Chondrocyte (in vitro differentiated cells): ENCODE measurements around the gene RDH13. TPM values are rescaled to one million over a fixed set of nuclear protein-coding genes. Genes with fewer than 3 reads are reported as not detected.
A peak's percentile ranks its signal among the peaks of the same experiment; 100 is the strongest.
"Not testable (repeated sequence)": the region's sequence is repeated elsewhere in the genome, so short reads cannot be mapped to it uniquely, and the experiment has no call there.

Source experiments
- DNase-seq: peaks from one replicate; pipeline ENCODE4 v3.0.0; 2021; ENCODE audit warnings: mixed read lengths, low spot score
- H3K27ac Mint-ChIP-seq: one replicate; pipeline ENCODE4 v1.8.0; 2021; ENCODE audit warnings: mild to moderate bottlenecking, moderate library complexity, mixed read lengths; ENCODE audit not compliant: unreplicated experiment
- H3K27me3 Mint-ChIP-seq: 2 replicates; pipeline ENCODE4 v1.8.0; 2021; ENCODE audit warnings: low read depth, mixed read lengths
- H3K36me3 Mint-ChIP-seq: 2 replicates; pipeline ENCODE4 v1.8.0; 2021; ENCODE audit warnings: low read depth, mixed read lengths
- H3K4me1 Mint-ChIP-seq: 2 replicates; pipeline ENCODE4 v1.8.0; 2021; ENCODE audit warnings: low read depth, mild to moderate bottlenecking, mixed read lengths
- H3K4me3 Mint-ChIP-seq: one replicate; pipeline ENCODE4 v1.8.0; 2021; ENCODE audit warnings: mild to moderate bottlenecking, moderate library complexity, mixed read lengths; ENCODE audit not compliant: unreplicated experiment
- H3K9me3 Mint-ChIP-seq: 2 replicates; pipeline ENCODE4 v1.8.0; 2021; ENCODE audit warnings: low read depth, mixed read lengths
- CTCF ChIP-seq: fragments of 200-600 bp; sonication (generic); IDR thresholded peaks from 2 replicates; pipeline ENCODE4 v1.5.0; 2021; ENCODE audit warnings: antibody characterized with exemption, mild to moderate bottlenecking, moderate library complexity
- total RNA-seq: library from RNA; stranded (reverse); gene quantifications from 3 replicates; pipeline ENCODE4 v1.2.1, GENCODE V29; 2021

The RDH13 gene
- total RNA-seq, 1 donor from 2014 or later: 9.7 TPM

GRCh38 chr19:55041244-55041626 is 21.7 kb downstream of the RDH13 start:
- DNase-seq: peak; percentile 59
- no peaks in the 10 kb centered on the region for H3K9me3 Mint-ChIP-seq
- H3K36me3 Mint-ChIP-seq: peaks cover 18% of the 10 kb centered on the region
- H3K27ac Mint-ChIP-seq: no peak overlapping the region
- no peak overlapping the region for H3K4me3 Mint-ChIP-seq
- TF ChIP-seq CTCF: no peak
- H3K27me3 Mint-ChIP-seq: no peaks in the 10 kb centered on the region
- no peaks in the 10 kb centered on the region for H3K4me1 Mint-ChIP-seq

- H3K4me1 Mint-ChIP-seq, H3K27ac Mint-ChIP-seq, H3K9me3 Mint-ChIP-seq, H3K27me3 Mint-ChIP-seq, H3K4me3 Mint-ChIP-seq: not testable (repeated sequence)
- peaks cover 18% of the 10 kb centered on the region for H3K36me3 Mint-ChIP-seq
- peak; percentile 2 for DNase-seq
Measured at GRCh38 chr19:55040654-55041053, 22.3 kb downstream of the RDH13 start.

GRCh38 chr19:55037603-55038002 is 25.3 kb downstream of the RDH13 start:
- not testable (repeated sequence) for H3K4me3 Mint-ChIP-seq, H3K27ac Mint-ChIP-seq, H3K4me1 Mint-ChIP-seq, H3K9me3 Mint-ChIP-seq, H3K36me3 Mint-ChIP-seq, H3K27me3 Mint-ChIP-seq
- DNase-seq: peak; percentile 33

- TF ChIP-seq CTCF: no peak
- DNase-seq: no peak
- Mint-ChIP-seq H3K4me1 (no peaks in the 10 kb centered on the region), H3K36me3 (peaks cover 2% of the 10 kb centered on the region), H3K27ac (no peak overlapping the region), H3K4me3 (no peak overlapping the region), H3K27me3 (no peaks in the 10 kb centered on the region), H3K9me3 (no peaks in the 10 kb centered on the region)
Measured at GRCh38 chr19:55036058-55036457, 26.9 kb downstream of the RDH13 start.

GRCh38 chr19:55034751-55035150 is 28.2 kb downstream of the RDH13 start:
- no peaks in the 10 kb centered on the region for H3K9me3 Mint-ChIP-seq
- no peaks in the 10 kb centered on the region for H3K27me3 Mint-ChIP-seq
- H3K4me3 Mint-ChIP-seq: no peak overlapping the region
- H3K4me1 Mint-ChIP-seq: no peaks in the 10 kb centered on the region
- DNase-seq: peak; percentile 64
- TF ChIP-seq CTCF: no peak
- no peak overlapping the region for H3K27ac Mint-ChIP-seq
- H3K36me3 Mint-ChIP-seq: peaks cover under 1% of the 10 kb centered on the region

GRCh38 chr19:55032976-55033643 is 29.8 kb downstream of the RDH13 start:
- H3K9me3 Mint-ChIP-seq, H3K27me3 Mint-ChIP-seq, H3K4me3 Mint-ChIP-seq, H3K36me3 Mint-ChIP-seq, H3K27ac Mint-ChIP-seq, H3K4me1 Mint-ChIP-seq: not testable (repeated sequence)
- DNase-seq: peak; percentile 92

GRCh38 chr19:55032170-55032800 is 30.7 kb downstream of the RDH13 start:
- H3K27ac Mint-ChIP-seq: no peak overlapping the region
- TF ChIP-seq CTCF: no peak
- H3K27me3 Mint-ChIP-seq: no peaks in the 10 kb centered on the region
- no peaks in the 10 kb centered on the region for H3K36me3 Mint-ChIP-seq
- DNase-seq: no peak
- no peak overlapping the region for H3K4me3 Mint-ChIP-seq
- no peaks in the 10 kb centered on the region for H3K9me3 Mint-ChIP-seq
- H3K4me1 Mint-ChIP-seq: no peaks in the 10 kb centered on the region
